Endometrium (tissue), 2 donors: ENCODE data around the gene TMEM198.

ENCODE experiments used
- FAIRE-seq: peaks from 2 replicates; lab custom pipeline; 2012; peaks lifted over from hg19 to GRCh38; lab: Jason Lieb, UNC
- donor health status: control.
- donor health status: control.

TMEM198 gene

GRCh38 chr2:219545943-219546352 lies 2.1 kb downstream of the TMEM198 start:
- FAIRE-seq: no peak

DNA sequence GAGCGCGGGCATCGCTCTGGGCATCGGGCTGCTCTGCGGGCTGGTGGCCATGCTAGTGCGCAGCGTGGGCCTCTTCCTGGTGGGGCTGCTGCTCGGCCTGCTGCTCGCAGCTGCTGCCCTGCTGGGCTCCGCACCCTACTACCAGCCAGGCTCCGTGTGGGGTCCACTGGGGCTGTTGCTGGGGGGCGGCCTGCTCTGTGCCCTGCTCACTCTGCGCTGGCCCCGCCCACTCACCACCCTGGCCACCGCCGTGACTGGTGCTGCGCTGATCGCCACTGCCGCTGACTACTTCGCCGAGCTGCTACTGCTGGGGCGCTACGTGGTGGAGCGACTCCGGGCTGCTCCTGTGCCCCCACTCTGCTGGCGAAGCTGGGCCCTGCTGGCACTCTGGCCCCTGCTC lies 3.8 kb downstream of the TMEM198 start:
- FAIRE-seq: no peak

- no peak for FAIRE-seq
Observed at GRCh38 chr2:219548990-219549389, 5.2 kb downstream of the TMEM198 start.

DNA sequence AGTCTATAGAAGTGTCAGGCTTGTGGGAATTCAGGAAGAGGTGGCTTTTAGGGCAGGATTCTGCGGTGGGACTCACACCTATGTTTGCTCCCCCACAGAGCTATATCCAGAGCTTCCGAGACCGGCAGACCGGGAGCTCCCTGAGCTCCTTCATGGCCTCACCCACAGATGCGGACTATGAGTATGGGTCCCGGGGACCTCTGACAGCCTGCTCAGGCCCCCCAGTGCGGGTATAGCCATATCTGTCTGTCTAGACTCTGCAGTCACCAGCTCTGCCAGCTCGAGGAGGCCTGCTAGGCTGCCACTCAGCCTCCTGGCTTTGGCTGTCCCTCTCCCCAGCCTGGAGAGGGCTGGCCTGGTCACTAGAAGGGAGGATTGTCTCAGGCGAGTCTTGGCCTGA lies 5.8 kb downstream of the TMEM198 start:
- FAIRE-seq: no peak

DNA sequence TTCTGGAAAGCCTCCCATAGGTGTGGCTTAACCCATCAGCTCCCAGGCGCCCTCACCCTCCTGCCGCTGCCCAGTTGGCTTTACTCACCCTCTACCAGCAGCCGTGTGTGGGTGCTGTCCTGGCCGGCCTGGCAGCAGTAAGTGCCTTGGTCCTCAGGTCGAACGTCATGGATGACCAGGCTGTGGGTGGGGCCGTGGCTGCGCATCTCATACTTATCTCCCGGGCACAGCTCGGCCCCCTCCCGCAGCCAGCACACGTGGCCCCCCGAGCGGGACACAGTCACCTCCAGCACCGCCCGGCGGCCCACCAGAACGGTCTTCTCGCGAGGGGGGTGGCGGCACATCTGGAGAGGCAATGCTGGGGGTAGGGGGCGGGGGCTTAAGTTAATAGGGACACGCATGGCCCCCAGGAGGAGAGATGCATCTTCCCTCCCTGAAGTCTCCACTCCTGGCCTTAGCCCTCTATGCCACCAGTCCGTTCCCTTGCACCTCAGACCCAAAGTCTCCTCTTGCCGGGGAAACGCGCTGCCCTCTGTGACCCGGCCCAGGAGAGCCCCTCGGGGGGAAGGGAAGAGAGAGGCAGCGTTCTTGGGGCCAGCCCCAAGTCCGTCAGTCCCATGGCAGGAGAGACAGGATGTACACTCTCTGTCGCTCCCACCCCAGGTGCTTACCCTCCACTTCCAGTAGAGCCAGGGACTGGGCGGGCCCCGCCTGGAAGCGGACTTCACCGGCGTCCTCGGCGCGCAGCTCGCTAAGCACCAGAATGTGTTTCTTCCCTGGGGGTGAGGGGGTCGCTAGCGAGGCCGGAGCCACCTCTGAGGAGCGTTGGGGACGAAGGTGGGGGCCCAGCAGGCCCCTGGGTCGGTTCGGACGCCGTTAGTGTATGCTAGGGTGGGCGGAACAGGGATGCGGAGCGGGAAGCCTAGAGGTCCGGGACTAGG lies 7.9 kb downstream of the TMEM198 start:
- FAIRE-seq: no peak

- FAIRE-seq: no peak
Observed at GRCh38 chr2:219552382-219553167, 8.7 kb downstream of the TMEM198 start.

- no peak for FAIRE-seq
Observed at GRCh38 chr2:219553168-219553417, 9.3 kb downstream of the TMEM198 start.

GRCh38 chr2:219553463-219553963 lies 9.7 kb downstream of the TMEM198 start:
- FAIRE-seq: no peak

DNA sequence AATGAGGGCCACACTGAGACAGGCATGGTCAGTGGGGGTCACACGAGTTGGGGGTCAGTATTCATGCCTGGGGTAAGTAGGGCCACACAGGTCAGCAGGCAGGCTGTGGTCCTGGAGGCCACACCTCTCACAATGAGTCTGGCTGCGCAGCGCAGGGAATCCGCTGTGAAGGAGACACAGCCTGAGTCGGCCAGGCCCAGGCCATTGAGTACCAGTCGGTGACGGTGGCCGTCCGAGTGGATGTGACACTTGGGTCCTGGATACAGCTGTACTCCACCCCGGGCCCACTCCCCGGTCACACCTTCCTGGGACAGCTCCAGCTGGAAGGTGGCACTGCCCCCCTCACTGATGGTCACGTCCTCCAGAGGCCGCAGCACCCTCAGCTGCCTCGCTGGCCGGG lies 10.5 kb downstream of the TMEM198 start:
- FAIRE-seq: no peak

DNA sequence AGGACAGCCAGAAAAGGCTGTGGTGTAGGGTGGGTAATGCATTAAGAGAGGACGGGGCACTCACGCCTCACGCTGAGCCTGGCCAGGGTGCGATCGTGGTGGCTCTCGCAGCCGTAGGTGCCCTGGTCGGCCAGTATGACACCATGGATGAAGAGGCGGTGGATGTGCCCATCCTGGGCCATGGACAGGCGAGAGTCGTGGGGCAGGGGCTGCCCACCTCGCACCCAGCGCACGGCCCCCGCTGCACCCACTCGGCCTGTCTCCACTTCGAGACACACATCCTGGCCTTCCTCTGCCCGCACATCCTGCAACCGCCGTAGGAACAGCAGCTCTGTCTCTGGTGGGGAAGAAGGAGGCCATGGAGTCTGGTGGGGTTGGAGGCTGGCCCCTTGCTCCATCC lies 12.1 kb downstream of the TMEM198 start:
- FAIRE-seq: no peak

DNA sequence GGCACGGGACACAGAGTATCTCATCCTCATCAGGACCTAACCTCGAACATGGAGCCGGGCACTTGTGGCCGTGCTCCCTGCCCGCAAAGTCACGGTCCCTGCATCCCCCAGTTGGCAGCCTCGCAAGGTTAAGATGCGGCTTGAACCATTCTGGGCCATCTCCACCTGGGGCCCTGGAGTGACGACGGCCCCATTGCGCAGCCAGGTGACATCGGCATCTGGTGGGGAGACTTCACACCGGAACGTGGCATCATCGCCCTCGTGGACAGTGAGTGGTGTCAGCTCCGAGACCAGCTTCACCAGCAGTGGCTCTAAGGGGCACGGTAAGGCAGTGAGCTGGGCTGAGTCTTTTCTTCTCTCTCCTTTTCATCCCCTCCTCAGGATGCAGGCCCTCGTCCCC lies 12.6 kb downstream of the TMEM198 start:
- FAIRE-seq: no peak

DNA sequence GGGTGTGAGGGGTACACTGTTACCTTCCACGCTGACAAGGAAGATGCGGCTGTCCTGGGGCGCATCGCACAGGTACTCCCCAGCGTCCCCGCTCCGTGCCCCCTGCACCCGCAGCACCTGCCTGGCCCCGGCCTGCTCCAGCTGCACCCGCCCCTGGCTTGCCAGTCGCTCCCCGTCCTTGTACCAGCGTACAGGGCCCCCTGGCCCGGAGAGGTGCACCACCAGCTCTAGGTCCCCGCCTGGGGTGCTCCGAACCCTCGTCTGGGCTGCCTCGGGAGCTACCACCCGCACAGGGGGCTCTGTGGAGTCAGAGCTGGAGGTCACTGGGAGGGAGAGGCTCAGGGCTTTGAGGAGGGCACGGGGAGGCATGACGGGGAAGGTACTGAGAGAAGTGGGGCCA lies 13.5 kb downstream of the TMEM198 start:
- no peak for FAIRE-seq

- FAIRE-seq: no peak
Observed at GRCh38 chr2:219557791-219558785, 14.3 kb downstream of the TMEM198 start.

- no peak for FAIRE-seq
Observed at GRCh38 chr2:219559156-219559915, 15.5 kb downstream of the TMEM198 start.

GRCh38 chr2:219560037-219560892 lies 16.4 kb downstream of the TMEM198 start:
- no peak for FAIRE-seq

- FAIRE-seq: no peak
Observed at GRCh38 chr2:219560893-219561178, 17.0 kb downstream of the TMEM198 start.

GRCh38 chr2:219561179-219562048 lies 17.6 kb downstream of the TMEM198 start:
- FAIRE-seq: no peak

DNA sequence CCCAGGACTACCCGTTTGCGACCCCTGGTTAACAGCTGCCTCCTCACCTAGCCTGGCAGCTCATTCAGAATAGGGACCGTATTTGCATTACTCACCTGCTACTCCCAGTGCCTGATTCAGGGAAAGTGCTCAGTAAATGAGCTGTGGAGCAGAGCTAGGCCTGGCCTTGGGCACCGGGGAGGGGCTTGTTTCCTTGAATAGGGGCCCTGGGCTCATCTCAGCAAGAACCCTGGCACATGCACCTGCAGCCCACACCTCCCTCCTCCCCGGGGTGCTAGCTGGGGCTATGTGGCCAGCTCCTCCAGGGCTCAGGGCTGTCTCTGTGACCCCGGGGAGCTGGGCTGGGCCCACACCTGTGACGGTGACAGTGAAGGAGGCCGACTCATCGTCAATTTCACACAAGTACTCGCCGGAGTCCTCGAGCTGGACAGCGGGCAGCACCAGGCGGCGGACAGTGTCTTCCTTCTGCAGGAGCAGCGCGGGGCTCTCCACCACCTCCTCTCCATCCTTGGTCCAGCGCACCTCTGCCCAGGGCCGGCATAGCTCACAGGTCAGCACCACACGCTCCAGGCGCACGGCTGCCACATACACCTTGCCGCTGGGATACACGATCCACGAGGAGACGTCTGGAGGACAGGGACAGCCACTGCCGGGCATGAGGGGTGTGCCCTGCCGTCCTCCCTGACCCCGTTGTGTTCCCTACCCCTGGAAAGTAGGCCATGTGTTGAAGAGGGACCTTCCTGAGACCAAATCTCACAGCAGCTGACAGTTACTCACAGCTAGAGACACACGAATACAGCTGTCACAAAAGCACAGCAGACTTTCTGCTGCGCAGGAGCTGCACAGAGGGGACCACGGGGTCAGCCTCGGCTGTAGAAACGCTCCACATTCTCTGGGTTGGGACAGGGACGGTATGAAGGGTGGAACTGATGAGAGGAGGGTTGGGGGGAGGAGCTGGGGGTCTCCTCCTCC lies 18.5 kb downstream of the TMEM198 start:
- no peak for FAIRE-seq
